Liver (tissue), 9 donors: ENCODE measurements around the gene KCNQ1. TPM values are rescaled to one million over a fixed set of nuclear protein-coding genes. Genes with fewer than 3 reads are reported as not detected.

ENCODE experiments used
- DNase-seq: peaks from one replicate; pipeline ENCODE4 v3.0.0-alpha.2; 2017; ENCODE audit warnings: low spot score
- H3K27ac ChIP-seq, 2 donors: one replicate each; pipeline ENCODE4 v1.7.0; 2013; ENCODE audit warnings: inconsistent platforms in 2 of 2, low read length in 2 of 2, control low read depth in 1 of 2, low read depth in 1 of 2, mild to moderate bottlenecking in 1 of 2
- H3K27me3 ChIP-seq, 4 donors: one replicate each; pipeline versions ENCODE4 v1.6.1 to v1.7.0; 2013; ENCODE audit warnings: low read length in 3 of 4, inconsistent platforms in 1 of 4, mild to moderate bottlenecking in 1 of 4, moderate library complexity in 1 of 4; ENCODE audit not compliant: control insufficient read depth in 4 of 4, insufficient read depth in 4 of 4
- H3K36me3 ChIP-seq, 4 donors: one replicate each; pipeline versions ENCODE4 v1.6.1 to v1.7.0; 2013; ENCODE audit warnings: low read length in 3 of 4, mild to moderate bottlenecking in 3 of 4, low read depth in 1 of 4, moderate library complexity in 1 of 4; ENCODE audit not compliant: control insufficient read depth in 4 of 4, insufficient read depth in 3 of 4
- H3K4me1 ChIP-seq, 4 donors: one replicate each; pipeline versions ENCODE4 v1.6.1 to v1.7.0; 2013; ENCODE audit warnings: low read length in 3 of 4, mild to moderate bottlenecking in 3 of 4, moderate library complexity in 1 of 4; ENCODE audit not compliant: control insufficient read depth in 4 of 4, insufficient read depth in 4 of 4
- H3K4me3 ChIP-seq, 3 donors: one replicate each; pipeline versions ENCODE4 v1.6.1 to v1.7.0; 2013; ENCODE audit warnings: low read length in 3 of 3, control low read depth in 1 of 3, low read depth in 1 of 3, mild to moderate bottlenecking in 1 of 3
- H3K9ac ChIP-seq, 2 donors: one replicate each; pipeline ENCODE4 v1.7.0; 2013; ENCODE audit warnings: low read length in 2 of 2, mild to moderate bottlenecking in 2 of 2, moderate library complexity in 2 of 2, control low read depth in 1 of 2, low read depth in 1 of 2
- H3K9me3 ChIP-seq, 4 donors: one replicate each; pipeline versions ENCODE4 v1.6.1 to v1.7.0; 2013; ENCODE audit warnings: low read length in 3 of 4; ENCODE audit not compliant: control insufficient read depth in 4 of 4
- ATF3 ChIP-seq: IDR thresholded peaks from 2 replicates; pipeline ENCODE4 v1.6.1; 2016; ENCODE audit warnings: antibody characterized with exemption
- EGR1 ChIP-seq, 2 donors: IDR thresholded peaks; 2 replicates each; pipeline ENCODE4 v1.6.1; 2016 to 2018; ENCODE audit warnings: antibody characterized with exemption in 2 of 2, low read depth in 2 of 2
- FOXA1 ChIP-seq: IDR thresholded peaks from 2 replicates; pipeline ENCODE4 v1.6.1; 2016; ENCODE audit warnings: antibody characterized with exemption
- FOXA2 ChIP-seq: IDR thresholded peaks from 2 replicates; pipeline ENCODE4 v1.6.1; 2016; ENCODE audit warnings: antibody characterized with exemption
- GABPA ChIP-seq, 2 donors: IDR thresholded peaks in 1 of 2; conservative IDR thresholded peaks in 1 of 2; 2 replicates each; pipeline ENCODE4 v1.6.1; 2016; ENCODE audit warnings: antibody characterized with exemption in 2 of 2, mild to moderate bottlenecking in 1 of 2, moderate library complexity in 1 of 2
- HNF4A ChIP-seq, 2 donors: conservative IDR thresholded peaks; 2 replicates each; pipeline ENCODE4 v1.6.1; 2016; ENCODE audit warnings: antibody characterized with exemption in 2 of 2, mild to moderate bottlenecking in 2 of 2
- HNF4G ChIP-seq: IDR thresholded peaks from 2 replicates; pipeline ENCODE4 v1.6.1; 2016; ENCODE audit warnings: antibody characterized with exemption
- JUND ChIP-seq, 2 donors: IDR thresholded peaks; 2 replicates each; pipeline ENCODE4 v1.6.1; 2016; ENCODE audit warnings: antibody characterized with exemption in 2 of 2
- NR2F2 ChIP-seq: IDR thresholded peaks from 2 replicates; pipeline ENCODE4 v1.6.1; 2016; ENCODE audit warnings: antibody characterized with exemption
- RAD21 ChIP-seq, 2 donors: IDR thresholded peaks; 2 replicates each; pipeline ENCODE4 v1.6.1; 2016; ENCODE audit warnings: antibody characterized with exemption in 2 of 2, mild to moderate bottlenecking in 2 of 2
- RXRA ChIP-seq, 2 donors: IDR thresholded peaks; 2 replicates each; pipeline ENCODE4 v1.6.1; 2017 to 2018; ENCODE audit warnings: antibody characterized with exemption in 2 of 2, mild to moderate bottlenecking in 1 of 2
- SP1 ChIP-seq: IDR thresholded peaks from 2 replicates; pipeline ENCODE4 v1.6.1; 2018; ENCODE audit warnings: antibody characterized with exemption, mild to moderate bottlenecking
- TAF1 ChIP-seq: conservative IDR thresholded peaks from 2 replicates; pipeline ENCODE4 v1.6.1; 2016; ENCODE audit warnings: antibody characterized with exemption, mild to moderate bottlenecking
- YY1 ChIP-seq: IDR thresholded peaks from 2 replicates; pipeline ENCODE4 v1.6.1; 2016; ENCODE audit warnings: antibody characterized with exemption, mild to moderate bottlenecking
- WGBS: extraction: QIAGEN DNeasy Blood & Tissue Kit; methylation state at CpG from one replicate; pipeline ENCODE4 v1.1.7; 2013; 5-methylcytosine and 5-hydroxymethylcytosine counted together
- polyA plus RNA-seq, 2 donors: library from polyadenylated mRNA; stranded (reverse) in 1 of 2; unstranded in 1 of 2; fragments of 200-250 nt in 1 of 2; fragments of >200 nt in 1 of 2; fragmentation: Nextera tagmentation in 1 of 2; extraction: Ambion mirVana in 1 of 2; gene quantifications; one replicate each; pipeline versions ENCODE4 v1.2.1 to v1.2.3, GENCODE V29; 2013 to 2015
- total RNA-seq, 2 donors: library from RNA; depleted of rRNA; stranded (reverse); fragments of >200 nt; gene quantifications; one replicate each; pipeline ENCODE4 v1.2.3, GENCODE V29; 2014
- TF ChIP-seq, protein P1 (sequence below): IDR thresholded peaks from 2 replicates; pipeline ENCODE4 v1.6.1; 2016; ENCODE audit warnings: antibody characterized with exemption, mild to moderate bottlenecking
- TF ChIP-seq, protein P2 (sequence below): IDR thresholded peaks from 2 replicates; pipeline ENCODE4 v1.6.1; 2016; ENCODE audit warnings: antibody characterized with exemption
- TF ChIP-seq, protein P3 (sequence below): IDR thresholded peaks from 2 replicates; pipeline ENCODE4 v1.6.1; 2016; ENCODE audit warnings: antibody characterized with exemption
- TF ChIP-seq, protein P4 (sequence below): fragments of 150-350 bp; IDR thresholded peaks from 2 replicates; pipeline ENCODE4 v1.5.1; 2017; ENCODE audit warnings: improper control_type of control experiment, low read depth, low read length; ENCODE audit not compliant: missing input control
- donor health status: healthy.
- donor health status: healthy.
- donor health status: healthy.
- donor health status: healthy.
- donor health status: healthy.

Gene KCNQ1
- total and polyA plus RNA-seq, 4 donors: 0.31 to 2.2 (median 1.5) TPM

DNA sequence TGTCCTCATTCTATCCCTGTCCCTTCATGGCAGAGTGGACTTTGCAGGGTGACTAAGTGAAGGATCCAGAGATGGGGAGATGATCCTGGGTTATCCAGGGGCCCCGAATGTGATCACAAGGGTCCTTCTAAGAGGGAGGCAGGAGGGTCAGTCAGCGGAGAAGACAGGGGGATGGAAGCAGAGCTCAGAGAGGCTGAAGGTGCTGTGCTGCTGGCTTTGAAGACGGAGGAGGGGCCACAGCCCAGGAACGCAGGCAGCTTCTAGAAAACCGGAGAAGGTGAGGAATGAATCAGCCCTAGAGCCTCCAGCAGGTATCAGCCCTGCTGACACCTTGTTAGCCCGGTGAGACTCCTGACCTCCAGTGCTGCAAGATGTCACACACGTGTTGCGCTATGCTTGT is 377.1 kb downstream of the KCNQ1 start:
- Histone ChIP-seq H3K4me3 (no peak overlapping the region), H3K36me3 (no peaks in the 10 kb centered on the region), H3K4me1 (peaks cover 0 to 2% (median 0%) of the 10 kb centered on the region in 4 donors), H3K27ac (no peak overlapping the region), H3K9ac (no peak overlapping the region), H3K27me3 (no peaks in the 10 kb centered on the region), H3K9me3 (peaks cover 5 to 15% (median 10%) of the 10 kb centered on the region in 4 donors)
- 93% methylated on average over 8 of the region's 8 CpGs for WGBS
- TF ChIP-seq EGR1 (IDR thresholded peaks at IDR 0.05; ENCODE audit: low read depth in 2 of 2): no peak
- TF ChIP-seq RXRA (IDR thresholded peaks at IDR 0.05): no peak
- TF ChIP-seq FOXA1: no peak
- TF ChIP-seq, protein P1, sequence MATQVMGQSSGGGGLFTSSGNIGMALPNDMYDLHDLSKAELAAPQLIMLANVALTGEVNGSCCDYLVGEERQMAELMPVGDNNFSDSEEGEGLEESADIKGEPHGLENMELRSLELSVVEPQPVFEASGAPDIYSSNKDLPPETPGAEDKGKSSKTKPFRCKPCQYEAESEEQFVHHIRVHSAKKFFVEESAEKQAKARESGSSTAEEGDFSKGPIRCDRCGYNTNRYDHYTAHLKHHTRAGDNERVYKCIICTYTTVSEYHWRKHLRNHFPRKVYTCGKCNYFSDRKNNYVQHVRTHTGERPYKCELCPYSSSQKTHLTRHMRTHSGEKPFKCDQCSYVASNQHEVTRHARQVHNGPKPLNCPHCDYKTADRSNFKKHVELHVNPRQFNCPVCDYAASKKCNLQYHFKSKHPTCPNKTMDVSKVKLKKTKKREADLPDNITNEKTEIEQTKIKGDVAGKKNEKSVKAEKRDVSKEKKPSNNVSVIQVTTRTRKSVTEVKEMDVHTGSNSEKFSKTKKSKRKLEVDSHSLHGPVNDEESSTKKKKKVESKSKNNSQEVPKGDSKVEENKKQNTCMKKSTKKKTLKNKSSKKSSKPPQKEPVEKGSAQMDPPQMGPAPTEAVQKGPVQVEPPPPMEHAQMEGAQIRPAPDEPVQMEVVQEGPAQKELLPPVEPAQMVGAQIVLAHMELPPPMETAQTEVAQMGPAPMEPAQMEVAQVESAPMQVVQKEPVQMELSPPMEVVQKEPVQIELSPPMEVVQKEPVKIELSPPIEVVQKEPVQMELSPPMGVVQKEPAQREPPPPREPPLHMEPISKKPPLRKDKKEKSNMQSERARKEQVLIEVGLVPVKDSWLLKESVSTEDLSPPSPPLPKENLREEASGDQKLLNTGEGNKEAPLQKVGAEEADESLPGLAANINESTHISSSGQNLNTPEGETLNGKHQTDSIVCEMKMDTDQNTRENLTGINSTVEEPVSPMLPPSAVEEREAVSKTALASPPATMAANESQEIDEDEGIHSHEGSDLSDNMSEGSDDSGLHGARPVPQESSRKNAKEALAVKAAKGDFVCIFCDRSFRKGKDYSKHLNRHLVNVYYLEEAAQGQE: no peak
- TF ChIP-seq, protein P2, sequence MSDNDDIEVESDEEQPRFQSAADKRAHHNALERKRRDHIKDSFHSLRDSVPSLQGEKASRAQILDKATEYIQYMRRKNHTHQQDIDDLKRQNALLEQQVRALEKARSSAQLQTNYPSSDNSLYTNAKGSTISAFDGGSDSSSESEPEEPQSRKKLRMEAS: no peak
- TF ChIP-seq JUND (IDR thresholded peaks at IDR 0.05): no peak
- TF ChIP-seq, protein P3, sequence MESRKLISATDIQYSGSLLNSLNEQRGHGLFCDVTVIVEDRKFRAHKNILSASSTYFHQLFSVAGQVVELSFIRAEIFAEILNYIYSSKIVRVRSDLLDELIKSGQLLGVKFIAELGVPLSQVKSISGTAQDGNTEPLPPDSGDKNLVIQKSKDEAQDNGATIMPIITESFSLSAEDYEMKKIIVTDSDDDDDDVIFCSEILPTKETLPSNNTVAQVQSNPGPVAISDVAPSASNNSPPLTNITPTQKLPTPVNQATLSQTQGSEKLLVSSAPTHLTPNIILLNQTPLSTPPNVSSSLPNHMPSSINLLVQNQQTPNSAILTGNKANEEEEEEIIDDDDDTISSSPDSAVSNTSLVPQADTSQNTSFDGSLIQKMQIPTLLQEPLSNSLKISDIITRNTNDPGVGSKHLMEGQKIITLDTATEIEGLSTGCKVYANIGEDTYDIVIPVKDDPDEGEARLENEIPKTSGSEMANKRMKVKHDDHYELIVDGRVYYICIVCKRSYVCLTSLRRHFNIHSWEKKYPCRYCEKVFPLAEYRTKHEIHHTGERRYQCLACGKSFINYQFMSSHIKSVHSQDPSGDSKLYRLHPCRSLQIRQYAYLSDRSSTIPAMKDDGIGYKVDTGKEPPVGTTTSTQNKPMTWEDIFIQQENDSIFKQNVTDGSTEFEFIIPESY: no peak
- TF ChIP-seq, protein P4, sequence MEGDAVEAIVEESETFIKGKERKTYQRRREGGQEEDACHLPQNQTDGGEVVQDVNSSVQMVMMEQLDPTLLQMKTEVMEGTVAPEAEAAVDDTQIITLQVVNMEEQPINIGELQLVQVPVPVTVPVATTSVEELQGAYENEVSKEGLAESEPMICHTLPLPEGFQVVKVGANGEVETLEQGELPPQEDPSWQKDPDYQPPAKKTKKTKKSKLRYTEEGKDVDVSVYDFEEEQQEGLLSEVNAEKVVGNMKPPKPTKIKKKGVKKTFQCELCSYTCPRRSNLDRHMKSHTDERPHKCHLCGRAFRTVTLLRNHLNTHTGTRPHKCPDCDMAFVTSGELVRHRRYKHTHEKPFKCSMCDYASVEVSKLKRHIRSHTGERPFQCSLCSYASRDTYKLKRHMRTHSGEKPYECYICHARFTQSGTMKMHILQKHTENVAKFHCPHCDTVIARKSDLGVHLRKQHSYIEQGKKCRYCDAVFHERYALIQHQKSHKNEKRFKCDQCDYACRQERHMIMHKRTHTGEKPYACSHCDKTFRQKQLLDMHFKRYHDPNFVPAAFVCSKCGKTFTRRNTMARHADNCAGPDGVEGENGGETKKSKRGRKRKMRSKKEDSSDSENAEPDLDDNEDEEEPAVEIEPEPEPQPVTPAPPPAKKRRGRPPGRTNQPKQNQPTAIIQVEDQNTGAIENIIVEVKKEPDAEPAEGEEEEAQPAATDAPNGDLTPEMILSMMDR: no peak
- TF ChIP-seq FOXA2: no peak
- no peak for TF ChIP-seq ATF3
- TF ChIP-seq HNF4A (conservative IDR thresholded peaks at IDR 0.05): no peak
- no peak for TF ChIP-seq YY1
- no peak for TF ChIP-seq RAD21 (IDR thresholded peaks at IDR 0.05)
- TF ChIP-seq HNF4G: no peak
- TF ChIP-seq TAF1: no peak
- TF ChIP-seq SP1: no peak
- TF ChIP-seq GABPA (IDR thresholded peaks at IDR 0.05 in 1 of 2, conservative IDR thresholded peaks at IDR 0.05 in 1 of 2): no peak
- TF ChIP-seq NR2F2: no peak
- DNase-seq: no peak
